NCI-H446 (cell line): ENCODE data around the gene TRPM3.
"Not testable (repeated sequence)": the region's sequence is repeated elsewhere in the genome, so short reads cannot be mapped to it uniquely, and the experiment has no call there.

Source experiments
- DNase-seq, 2 experiments: peaks; one replicate each; lab custom pipeline; 2025; lab: John Stamatoyannopoulos, UW

Gene TRPM3

DNA sequence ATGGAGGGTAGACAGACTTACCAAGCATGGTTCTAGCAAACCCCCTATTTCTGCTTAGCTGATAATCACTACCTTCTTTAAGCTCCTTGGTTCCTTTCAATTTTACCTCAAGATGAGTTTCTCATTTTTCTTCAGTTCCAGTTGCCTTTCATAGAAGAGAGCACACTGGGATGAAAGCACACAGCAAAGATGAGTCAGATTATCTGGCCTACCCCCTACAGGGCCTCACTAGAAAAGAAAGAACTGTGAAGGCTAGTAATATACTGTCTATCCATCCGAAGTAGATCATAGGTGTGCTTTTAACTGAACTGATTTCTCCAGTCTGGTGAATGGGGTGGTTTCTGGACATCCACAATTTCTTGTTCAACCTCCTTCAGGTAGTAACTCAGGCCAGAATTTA lies 122.5 kb downstream of the TRPM3 start:
- DNase-seq, result no peak

- no peak for DNase-seq
Observed at GRCh38 chr9:70995511-70995910, 125.9 kb downstream of the TRPM3 start.

DNA sequence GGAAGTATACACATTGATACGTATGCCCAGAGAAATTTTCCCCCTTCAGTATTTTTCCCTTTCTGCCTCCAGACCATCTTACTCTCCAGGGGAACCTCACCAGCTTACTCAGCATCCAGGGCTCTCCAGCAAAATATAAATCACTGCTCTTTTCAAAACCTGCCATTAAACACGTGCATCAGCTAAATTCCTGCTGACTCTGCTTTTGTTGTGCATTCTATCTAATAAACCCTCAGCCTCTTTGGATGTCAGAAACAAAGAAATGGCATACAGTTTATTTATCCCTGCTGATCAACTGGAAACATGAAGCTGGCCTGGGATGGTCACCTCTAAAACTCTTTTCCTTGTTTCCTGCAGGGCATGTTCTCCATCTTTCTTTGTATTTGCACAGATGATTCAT lies 126.8 kb downstream of the TRPM3 start:
- no peak for DNase-seq

GRCh38 chr9:70988551-70988950 lies 132.9 kb downstream of the TRPM3 start:
- no peak for DNase-seq

DNA sequence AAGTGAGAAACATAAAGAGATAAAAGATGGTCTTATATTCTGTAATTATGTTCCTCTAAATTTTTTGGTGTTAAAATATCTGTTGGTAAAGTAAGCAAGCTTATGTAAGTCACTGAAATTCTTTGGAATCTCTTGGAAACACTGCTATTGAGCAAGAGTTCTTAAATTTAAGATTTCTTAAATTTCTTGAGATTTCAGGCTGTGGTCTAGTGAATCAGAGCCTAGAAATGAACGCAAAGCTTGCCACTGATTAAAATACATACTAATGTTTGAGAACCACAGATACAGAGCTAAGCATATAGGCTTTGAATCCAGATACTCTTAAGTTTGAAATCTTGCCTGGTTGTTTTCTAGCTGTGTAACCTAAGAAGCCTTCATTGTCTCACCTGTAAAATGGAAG lies 133.4 kb downstream of the TRPM3 start:
- DNase-seq, result no peak

GRCh38 chr9:70986984-70987383 lies 134.4 kb downstream of the TRPM3 start:
- no peak for DNase-seq

DNA sequence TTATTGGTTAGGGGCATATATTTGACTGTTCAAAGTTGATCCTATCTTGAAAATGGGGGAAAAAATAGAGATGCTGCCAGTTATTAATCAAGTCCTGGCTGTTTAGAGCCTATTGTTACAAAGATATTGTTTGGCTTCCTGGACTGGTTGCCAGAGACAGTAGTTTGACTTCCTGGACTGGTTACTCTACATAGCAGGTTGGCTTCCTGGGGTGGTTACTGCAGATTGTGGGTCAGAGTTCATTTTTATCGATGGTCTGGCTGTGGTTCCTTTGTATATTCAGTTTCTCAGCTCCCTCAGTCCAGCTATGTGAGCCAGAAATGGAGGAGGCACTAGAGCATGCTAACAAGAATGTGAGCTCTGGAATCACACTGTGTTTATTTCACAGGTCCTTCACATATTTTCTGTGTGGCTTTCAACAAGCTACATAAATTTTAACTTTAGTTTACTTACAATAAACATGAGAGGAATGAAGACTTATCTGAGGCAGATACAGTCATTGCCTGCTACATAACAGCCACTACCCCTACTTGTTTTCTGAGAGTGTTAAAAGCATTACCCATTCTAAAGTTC lies 137.6 kb downstream of the TRPM3 start:
- DNase-seq, result no peak

- no peak for DNase-seq
Observed at GRCh38 chr9:70981312-70981711, 140.1 kb downstream of the TRPM3 start.

DNA sequence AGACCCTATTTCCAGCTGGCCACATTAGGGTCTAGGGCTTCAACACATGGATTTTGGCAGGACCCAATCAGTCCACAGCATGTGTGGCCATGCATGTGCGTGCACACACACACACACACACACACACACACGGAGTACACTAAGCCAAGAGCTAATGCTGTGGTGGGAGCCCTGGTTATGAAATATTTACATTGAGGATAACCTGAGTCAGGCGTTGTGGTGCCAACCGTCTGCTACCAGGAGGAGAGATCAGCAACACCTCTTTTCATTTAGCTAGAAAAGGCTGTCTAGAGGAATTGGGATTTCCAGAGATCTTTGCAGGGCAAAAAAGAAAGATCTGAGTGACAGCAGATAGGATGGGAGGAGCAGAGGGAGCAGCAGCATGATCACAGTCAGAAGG lies 141.5 kb downstream of the TRPM3 start:
- no peak for DNase-seq

GRCh38 chr9:70978085-70978484 lies 143.3 kb downstream of the TRPM3 start:
- DNase-seq, result no peak

DNA sequence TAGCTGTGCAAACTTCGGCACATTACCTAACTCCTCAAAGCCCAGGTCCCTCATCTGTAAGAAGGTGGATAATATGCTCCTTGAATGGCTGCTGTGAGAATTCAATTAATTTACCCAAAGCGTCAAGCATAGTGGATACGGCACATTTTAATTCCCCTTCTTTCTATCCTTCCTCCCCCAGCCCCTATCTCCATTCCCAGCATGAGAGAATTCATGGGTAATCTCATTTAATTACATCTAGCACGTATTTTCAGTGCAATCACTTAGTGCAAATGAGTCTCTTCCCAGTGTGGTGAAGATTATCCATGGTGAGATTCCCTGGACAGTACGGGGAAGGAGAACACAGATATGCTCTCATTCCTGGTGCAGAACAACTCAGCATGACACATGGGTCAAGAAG lies 145.6 kb downstream of the TRPM3 start:
- DNase-seq, result no peak

GRCh38 chr9:70971723-70972122 lies 149.7 kb downstream of the TRPM3 start:
- DNase-seq, result no peak

GRCh38 chr9:70966380-70966779 lies 155.0 kb downstream of the TRPM3 start:
- not testable (repeated sequence) for DNase-seq

DNA sequence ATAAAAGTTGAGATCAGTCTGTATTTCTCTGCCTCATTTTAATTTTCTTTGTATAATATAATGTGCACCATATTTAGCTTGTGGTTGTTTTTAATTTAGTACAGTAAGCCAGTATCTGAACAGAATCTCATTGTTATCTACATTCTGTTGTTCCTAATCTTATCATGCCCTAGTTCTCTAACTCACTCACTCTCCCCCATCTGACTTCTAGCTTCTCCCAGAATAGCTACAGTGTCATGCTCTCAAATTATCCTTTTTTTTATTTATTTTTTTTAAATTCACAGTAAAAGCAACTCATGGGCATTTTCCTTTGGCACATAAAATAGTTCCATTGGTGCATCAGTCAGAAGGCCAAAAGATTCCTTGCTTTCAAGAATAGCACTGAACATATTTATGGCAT lies 156.6 kb downstream of the TRPM3 start:
- no peak for DNase-seq

DNA sequence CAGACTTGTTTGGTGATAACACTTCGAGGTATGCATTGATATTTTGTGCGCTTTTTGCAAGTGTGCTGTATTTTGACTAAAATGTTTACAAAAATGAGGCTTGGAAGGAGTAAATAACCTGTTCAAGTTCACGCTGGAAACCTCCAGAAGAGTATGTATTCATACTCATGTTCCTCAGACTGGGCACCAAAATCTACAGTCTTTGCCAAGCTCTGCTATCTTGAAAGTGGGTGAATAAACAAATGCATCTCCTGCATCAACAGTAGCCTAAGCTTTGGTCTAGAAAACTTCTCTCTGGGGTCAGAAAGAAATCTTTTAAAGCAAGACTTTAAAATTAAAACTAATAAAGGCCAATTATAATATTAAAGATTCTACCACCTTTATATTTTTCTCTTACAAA lies 157.9 kb downstream of the TRPM3 start:
- no peak for DNase-seq

GRCh38 chr9:70962761-70963440 lies 158.5 kb downstream of the TRPM3 start:
- no peak for DNase-seq

GRCh38 chr9:70959366-70959765 lies 162.1 kb downstream of the TRPM3 start:
- no peak for DNase-seq

- no peak for DNase-seq
Observed at GRCh38 chr9:70954596-70955143, 166.8 kb downstream of the TRPM3 start.

GRCh38 chr9:70954126-70954525 lies 167.3 kb downstream of the TRPM3 start:
- no peak for DNase-seq

DNA sequence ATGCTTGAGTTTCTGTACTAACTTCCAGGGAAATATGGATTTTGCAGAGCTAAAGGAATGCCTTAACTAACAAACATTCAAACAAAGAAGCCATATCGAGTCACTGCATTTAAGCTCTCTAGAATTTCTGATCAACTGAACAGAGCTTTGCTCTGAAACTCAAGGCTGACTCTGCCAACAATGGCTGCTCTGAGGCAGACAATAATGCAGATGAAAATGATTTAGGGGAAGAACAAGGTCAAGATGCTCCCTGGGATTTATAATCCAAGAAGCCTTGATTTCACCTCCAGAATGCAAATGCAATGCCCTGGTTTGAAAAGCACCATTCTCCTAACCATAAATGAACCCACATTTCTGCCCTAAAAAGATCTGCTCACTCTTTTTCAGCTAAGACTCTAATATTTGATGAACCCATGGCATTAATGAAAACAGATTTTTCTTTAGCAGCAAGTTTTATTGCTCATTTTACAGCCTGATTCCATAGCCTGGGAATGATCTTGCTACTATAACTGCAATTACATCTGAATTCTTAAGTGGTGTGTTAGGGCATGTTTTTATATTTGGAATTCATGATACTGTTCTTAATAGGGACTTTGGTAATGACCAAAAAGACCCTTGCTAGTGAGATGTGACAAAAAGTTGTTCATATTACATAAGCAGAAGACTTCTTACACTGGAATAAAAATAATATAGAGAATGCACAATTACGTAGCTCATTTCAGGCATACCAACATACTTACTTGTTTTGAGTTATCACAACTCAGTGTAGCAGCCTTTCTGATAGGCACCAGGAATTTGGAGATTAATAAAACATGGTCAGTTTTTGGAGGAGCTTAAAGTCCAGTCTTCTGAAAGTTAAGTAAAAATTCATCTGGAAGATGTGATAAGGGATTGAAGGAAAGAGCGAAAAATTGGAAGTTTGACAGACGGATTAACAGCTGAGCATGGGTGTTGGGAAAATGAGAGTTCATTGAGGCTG lies 169.4 kb downstream of the TRPM3 start:
- no peak for DNase-seq

DNA sequence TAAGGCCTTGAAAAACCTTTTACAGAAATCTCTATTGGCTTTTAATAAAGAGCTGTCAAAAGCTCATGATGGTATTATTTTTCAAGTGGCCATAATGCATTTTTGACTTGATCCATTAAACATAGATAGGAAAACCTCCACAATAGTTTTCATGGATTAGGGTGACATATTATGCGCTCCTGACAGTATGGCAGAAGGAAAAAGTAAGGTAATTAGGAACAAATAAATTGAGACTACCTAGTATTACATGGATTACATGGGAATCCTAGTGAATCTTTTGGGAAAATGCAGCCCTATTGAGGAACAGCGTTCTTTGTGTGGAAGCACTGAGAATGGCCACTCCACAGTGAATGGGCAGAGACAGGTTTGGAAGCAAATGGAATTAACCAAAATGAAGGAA lies 171.2 kb downstream of the TRPM3 start:
- no peak for DNase-seq

GRCh38 chr9:70949239-70949638 lies 172.2 kb downstream of the TRPM3 start:
- no peak for DNase-seq

DNA sequence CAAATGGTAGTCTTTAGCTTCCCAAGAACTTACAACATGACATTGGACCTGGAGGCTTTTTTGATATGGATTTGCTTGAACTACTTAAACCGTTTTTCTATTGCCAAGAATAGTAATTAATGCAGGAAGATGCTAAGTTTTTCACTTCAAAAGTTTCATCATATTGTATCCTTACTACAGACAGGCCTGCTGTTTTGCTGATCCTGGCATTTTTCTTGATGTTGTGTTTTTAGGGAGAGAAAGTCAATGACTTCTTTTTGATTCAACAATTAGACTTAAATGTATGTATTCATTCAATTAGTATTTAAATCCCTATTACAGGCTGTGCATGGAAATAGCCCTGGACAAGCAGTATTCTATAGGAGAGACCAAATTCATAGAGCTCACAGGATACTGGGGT lies 172.7 kb downstream of the TRPM3 start:
- no peak for DNase-seq
